GM19455 (cell line): Measurements from ENCODE around the gene MLLT10.

Source experiments
- ATAC-seq: cut with Tn5 transposase; IDR thresholded peaks from one replicate; pipeline ENCODE4 v1.9.1; 2021; ENCODE audit not compliant: unreplicated experiment

Gene MLLT10

DNA sequence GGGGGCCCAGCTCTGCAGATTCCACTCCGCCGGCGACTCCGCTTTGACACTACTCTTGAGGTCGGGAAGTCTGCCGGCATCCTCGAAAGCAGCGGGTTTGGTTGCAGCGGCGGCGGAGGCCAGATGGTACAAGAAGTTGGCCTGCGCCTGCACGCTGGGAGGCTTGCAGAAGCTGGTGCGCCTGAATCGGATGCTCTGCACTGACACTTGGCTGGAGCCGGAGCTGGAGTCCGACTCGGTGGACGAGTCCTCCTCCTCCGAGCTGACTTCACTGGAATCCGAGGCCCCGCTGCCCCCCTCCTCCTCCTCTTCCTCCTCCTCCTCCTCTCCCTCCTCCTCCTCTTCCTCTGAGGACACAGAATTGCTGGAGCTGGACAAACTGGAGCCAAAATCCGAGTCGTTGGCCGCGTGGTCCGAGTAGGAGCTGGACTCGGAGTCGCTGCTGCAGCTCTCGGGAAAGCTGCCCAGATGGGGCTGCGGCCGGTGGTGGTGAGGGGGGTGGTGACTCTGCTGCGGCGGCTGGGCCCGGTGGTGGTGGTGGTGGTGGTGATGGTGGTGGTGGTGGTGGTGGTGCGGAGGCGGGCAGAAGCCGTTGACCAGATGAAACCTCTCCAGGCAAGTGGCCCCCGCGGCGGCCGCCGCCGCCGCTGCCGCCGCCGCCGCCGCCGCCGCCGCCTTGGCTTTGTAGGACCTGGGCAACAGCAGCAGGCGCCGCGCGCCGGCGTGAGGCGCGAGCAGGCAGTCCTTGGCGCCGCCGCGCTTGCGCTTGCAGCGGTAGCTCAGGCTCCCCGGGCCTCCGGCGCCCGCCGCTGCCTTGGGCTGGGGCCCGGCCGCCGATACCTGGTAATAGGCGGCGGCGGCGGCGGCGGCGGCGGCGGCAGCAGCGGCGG, 17.5 kb upstream of the MLLT10 start:
- ATAC-seq, result peak; percentile 67

DNA sequence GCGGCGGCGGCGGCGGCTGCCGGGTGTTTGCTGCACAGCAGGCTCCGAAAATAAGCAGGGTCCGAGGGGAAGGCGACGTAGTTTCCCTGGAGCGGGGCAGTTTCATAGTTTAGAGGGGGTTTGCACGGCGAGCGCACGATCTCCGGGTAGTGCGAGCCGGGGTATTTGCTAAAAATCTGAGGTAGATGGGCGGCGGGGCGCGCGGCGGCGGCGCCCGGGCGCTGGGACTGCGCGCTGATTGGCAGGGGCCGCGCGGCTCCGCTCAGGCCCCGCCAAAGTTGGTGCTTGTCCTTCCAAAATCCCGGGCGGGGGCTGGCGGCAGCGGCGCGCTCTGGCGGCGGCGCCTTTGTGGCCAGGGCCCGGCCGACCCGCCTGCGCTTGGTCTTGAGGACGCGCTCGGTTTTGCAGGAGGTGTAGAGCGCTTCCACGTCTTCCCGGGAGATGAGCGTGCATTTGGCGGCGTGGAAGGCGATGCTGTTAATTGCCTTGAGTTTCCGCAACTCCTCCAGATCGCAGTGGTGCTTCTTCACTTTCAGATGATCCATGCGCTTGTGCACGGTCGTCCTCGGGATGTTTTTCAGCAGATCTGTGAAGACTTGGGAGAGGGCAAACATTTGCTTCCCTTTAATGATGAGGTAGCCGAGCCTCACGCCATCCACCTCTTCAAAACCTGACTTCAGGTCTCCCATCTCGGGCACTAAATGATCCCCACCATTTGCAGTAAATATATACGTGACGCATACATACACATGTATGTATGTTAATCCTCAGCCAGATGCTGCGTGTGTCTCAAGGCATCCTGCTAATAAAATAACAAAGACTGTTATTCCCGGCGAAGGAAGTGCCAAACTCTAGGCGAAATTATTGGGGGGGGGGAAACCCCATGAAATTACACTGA, 16.6 kb upstream of the MLLT10 start:
- ATAC-seq, result peak; percentile 80

DNA sequence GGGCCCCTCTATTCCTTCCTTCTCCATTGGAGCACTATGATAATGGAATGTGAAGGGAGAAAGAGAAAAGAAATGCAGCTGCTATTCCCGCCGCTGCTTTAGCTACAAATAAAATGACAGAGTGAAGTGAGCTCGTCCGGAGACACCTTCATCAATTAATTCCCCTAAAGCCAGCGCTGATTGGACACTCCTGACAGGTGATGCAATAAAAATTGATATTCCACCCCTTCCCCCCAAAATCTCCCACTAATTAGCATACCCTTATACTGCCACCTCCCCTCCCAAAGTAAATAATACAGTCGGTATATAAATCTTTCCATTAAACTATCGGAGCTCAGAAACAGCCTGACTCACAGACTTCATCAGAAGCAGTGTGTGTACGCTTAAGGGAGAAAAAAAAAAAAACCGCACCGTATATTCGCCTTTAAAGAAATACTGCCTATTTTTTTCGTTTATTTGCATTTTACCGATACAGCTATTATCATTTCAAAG, 15.8 kb upstream of the MLLT10 start:
- ATAC-seq, result no peak

DNA sequence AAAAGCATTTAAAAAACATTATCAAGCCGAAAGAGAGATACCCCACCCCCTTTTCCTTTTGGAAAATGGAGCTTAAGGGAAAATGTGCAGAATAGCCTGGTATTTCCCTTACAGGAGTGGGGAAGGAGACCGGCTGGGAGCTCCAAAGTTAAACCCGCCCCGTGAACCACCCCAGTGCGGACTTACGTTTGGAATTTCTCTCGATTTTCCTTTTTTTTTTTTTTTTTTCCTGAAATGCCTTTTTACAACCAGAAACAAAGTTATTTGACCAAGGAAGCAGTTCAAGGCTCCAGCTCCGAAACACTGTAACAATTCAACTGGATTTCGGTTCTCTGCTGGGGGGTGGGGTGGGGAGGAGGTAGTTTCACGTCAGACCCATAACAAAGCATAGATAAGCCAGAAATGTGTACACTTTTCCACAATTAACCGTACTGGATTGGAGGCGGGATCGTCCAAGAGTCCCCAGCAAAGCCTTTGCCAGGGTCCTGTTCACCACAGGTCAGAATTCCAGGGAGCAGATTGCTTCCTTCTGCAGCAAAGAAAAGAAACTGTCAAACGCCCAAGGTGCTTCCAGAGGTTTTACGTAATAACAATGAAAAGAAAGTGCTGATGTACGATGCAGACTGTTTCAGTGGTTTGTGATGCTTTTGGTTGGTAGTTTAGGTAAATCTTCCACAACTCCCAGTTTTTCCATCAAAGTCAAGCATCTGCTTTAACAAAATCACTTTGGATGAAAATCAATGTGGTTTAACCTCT, 15.2 kb upstream of the MLLT10 start:
- no peak for ATAC-seq

DNA sequence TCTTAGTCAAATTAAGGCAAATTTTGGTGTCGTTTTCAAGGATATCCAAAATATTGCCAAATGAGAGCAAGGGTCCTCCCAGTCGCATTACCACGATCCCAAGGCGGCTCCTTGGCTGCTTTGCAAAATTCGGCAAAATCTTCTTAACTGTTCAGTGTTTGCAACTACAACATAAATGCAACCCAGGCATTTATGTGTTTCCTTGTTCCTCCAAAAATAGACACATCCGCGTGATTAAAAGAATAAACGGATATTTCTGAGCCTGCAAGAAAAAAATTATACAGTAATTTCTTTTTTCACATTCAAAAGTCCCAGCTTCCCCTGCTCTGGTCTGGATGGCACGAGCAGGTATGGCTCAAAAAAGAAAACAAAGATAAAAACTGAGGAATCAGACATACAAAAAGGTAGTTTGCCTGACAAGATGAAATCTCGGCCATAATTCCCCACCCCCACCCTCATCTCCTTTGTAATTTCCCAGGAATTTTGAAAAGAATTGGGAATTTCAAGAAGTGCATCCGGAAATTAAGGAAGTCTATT, 14.6 kb upstream of the MLLT10 start:
- no peak for ATAC-seq

DNA sequence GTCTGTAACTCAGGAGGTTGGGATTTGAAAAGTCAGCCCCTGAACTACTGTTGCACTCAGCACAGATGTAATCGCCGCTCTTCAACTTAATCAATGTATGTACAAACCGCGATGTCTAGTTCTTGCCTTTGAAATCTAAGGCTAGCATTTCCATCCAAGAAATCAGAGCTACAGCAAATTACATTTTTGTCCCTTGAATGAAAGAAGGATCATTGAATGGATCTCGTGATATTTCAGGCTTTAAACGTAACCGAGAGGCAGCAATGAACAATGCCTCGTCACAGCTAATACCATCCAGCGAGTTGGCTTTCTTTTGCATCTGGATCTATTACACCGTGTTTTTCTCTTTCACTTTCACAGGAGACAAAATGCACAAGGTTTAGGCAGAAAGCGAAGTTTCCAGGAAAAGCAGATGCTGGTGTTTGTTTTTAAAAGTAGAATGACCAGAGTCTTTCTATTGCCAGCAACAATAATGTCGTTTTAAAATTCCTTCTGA, 14.0 kb upstream of the MLLT10 start:
- no peak for ATAC-seq

DNA sequence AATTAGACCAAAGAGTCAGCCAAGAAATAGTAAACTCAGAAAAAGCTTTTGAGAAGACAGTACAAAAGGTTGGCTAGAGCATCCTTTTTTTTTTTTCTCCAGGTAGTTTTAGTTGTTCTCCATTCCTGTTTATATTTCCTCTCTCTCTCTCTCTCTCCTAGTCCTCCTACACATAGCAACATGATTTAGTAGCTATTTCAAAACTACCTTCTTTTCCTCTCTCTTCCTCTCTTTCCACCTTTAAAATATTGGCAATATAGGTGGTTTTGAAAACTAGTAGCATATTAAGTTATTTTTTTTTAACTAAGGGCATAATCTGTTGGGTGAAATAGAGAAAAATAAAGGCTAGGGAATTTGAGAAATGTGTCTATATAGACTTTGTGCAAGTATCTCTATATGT, 13.5 kb upstream of the MLLT10 start:
- ATAC-seq, result no peak

DNA sequence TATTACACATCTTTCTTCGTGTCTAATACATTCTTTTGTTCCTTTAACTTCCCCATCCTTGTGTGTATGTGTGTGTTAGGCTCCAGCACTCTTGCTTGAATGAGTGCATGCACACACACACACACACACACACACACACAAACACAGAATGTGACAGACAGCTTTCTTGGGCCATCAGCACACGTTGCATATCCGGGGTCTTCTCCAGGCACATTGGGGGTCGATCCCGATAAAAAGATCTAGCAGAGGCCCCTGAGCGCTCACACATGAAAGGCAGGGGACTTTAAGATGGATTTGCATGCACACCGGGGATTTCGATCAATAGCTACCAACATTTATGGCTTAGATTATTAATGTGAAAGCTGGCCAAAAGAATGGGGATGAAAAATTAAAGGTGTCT, 13.1 kb upstream of the MLLT10 start:
- no peak for ATAC-seq

DNA sequence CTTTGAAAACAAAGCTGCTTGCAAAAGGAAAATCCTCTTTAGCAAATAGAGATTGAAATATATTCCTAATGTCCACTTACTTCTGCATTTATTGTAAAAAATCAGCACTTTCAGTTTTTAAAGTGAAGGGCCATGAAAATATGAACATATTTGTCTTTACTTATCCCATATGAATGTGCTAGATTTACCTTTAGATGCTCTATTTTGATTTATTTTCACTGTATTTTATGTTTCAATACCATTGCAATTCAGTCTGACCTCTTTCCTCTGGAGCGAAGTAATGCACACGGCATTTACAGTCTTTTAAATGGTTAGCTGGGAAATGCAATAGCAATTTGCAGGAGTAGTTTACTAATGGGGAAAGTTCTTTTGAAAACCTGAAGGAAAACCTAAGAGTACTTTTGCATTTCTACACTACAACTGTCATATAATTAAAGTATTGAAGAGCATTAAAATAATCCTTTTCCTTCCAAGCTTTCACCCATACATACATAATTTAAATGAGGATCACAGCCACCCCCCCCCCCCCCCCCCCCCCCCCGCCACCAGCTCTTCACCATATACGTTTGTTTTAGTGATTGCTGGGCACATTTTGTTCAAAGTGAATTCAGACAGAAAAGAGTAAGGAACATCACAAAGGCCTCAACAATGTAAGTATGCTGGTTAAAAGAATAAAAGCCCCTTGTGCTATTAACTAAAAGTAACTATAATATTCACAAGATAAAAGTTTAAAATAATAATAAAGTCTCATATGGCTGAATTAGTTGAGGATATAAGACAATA, 12.1 kb upstream of the MLLT10 start:
- no peak for ATAC-seq

DNA sequence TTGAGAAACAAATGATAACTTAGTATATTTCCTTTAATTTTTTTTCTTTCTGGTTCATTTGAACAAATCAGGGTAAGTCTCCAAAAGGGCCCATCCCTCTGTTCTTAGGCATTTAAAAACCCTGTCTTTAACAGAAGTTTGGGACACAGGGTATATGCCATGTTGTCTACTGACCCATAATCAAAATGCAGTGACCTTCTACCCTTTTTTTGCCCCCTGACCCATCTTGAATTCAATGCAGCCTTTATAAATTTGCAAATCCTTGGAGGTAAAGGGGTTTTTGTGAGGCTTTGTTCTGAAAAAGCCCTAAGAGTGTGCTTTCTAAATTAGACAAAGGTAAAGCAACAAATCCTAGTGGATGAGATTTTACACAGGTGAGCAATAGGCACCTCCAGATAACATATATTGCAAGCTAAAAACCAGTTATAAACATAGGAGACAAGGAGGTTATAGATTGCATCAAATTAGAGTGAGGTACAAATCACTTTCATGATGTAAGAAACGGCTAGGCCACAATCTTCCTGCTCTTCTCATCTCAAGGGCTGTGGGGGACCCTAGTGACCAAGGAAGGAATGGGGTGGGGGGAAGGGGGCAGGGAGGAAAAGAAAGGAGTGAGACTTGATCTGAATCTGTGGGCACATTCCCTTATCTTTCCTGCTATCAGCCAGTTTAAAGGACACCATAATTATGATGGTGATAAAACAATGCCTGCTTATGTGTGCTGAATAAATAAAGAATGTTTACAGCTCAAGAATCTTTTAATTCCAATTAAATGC, 11.2 kb upstream of the MLLT10 start:
- ATAC-seq, result no peak

DNA sequence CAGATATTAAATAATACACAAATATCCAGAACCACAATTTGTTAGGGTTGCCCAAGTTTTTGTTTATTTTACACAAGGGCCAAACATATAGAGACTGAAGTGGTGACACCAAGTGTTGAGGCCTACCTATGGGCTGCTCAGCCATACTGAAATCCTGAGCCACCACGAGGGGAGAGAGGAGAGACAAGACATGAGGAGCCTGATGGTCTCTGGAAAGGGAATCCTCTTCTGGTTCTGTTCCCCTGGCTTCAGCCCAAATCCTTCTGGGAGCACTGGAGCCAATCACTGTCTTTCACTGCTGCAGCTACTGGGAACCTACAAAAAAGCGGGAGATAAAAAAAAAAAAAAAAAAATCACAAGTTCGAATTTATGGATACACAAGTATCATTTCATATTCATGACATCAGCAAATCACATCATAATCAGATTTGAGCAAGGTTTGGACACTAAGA, 10.4 kb upstream of the MLLT10 start:
- ATAC-seq, result no peak

DNA sequence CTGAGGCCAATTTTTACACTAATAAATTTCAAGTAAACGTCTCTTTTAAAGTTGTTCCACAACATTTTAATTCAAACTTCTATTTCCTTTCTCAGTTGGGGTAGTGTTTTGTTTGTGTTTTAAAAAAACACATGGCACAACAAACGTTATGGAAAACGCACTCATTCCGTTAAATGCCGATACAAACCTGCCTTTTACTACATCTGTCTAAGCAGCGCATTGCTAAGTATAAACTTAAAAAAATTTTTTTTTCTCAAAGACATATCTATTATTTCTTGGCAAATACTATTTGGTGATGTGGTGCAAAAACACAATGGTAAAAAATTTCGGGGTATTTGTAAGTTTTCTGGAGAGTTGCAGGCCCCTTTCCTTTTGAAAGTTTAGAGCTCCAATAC, 9.9 kb upstream of the MLLT10 start:
- no peak for ATAC-seq

DNA sequence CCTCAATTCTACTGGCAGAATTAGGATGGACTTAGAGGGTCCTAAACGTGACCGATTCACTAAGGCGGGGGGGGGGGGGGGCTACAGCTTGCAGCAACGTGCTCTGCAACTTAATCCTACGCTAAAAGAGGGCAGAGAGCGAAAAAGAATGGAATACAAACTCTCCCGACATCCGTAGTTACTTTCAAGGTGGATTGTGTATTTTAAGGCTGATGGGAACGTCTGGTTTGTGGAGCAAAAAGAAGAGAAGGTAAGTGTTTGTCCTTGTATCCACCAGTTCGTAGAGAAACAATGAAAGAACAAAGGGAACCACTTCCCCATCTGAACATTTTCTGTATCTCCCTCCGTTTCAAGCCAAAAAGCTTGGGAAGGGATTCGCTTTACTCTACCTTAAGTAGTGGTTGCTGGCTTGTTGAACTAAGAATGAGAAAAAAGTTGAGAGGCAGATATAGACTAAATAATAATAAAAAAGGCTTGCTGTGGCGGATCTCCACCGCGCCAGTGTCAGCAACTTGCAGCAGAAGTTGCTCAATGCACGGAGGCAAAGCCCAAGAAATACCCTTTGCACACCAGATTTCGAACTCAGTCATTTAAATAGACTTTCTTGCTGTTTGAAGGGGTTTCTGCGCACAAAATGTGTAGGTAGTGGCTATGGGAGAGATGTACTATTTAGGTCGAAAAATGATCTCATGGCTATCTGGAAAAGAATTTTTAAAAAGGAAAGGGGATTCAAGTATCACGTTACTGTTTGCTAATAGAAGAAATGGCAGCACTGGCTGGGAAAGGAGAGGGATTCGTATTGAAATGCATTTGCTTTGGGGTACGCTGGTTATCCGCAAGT, 9.3 kb upstream of the MLLT10 start:
- ATAC-seq, result no peak

DNA sequence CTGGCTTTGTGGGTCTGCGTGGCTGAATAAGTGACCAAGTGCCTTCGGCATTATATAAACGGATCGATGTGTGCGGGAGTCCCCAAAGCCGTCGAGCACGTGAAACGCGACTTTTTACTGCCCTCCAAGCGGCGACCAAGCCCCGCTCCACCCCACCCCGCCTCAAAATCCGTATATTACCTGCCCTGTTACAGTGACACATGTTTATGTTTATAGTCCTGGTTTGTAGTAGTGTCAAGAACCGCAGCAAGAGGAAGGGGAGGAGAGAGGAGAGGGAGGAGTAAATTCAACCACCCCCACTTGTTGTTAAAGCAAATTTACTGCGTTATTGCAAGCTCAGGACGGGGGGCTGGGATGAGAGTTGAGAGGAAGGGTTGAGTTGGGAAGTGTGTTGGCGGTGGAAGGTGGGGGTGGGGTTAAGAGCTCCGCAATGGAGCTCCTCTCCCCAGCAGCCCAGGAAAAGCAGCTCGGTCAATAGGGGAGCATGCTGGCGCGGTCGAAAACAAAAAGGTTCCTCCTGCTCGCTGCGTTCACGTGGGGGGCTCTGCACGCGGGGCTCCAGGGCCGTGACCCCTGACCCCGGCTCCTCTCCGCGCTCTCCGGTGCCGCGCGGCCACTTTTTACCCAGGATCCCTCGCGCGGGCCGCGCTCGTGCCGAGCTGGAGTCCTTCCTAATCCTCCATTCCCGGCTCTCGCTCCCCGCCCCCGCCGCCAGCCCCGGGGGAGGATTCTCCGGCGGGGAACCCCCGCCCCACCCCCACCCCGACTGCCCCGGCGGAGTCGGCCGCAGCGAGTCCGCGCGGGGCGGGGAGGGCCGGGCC, 8.5 kb upstream of the MLLT10 start, which contains the start of gene SKIDA1:
SKIDA1 (minus strand) TSS at position 316 of the 821 bp plus-strand sequence. CDS start 7,860 bp downstream, outside the sequence.
- ATAC-seq, result peak; percentile 65

DNA sequence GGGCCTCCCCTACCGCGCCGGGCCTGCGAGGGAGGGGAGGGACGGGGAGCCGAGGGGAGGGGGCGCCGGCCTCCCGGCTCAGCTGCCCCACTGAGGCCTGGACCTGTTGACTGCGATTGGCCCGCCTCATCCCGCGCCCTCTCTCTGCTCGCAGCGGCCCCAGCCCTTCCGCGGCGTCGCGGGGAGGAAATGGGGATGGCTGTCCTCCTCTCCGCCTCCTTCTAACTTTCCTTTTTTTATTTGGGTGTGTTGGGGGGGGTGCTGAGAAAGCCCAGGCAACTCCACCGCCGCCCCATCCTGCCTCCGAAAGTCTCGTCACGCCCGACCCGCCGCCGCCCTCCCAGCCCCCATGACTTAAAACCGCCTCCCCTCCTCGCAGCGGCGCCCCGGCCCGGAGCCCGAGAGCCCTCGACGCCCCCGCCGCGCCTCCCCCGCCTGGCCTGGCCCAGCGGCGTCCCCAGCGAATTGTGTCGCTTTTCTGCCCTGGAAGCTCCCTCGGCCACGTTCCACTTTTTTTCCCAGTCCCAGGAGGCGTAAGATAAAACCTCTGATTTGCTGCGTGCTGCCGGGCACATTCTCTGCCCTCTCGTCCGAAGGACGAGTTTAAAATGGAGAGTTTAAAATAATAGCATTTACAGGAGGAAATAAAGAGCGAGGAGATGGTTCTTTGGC, 7.7 kb upstream of the MLLT10 start:
- peak; percentile 48 for ATAC-seq

DNA sequence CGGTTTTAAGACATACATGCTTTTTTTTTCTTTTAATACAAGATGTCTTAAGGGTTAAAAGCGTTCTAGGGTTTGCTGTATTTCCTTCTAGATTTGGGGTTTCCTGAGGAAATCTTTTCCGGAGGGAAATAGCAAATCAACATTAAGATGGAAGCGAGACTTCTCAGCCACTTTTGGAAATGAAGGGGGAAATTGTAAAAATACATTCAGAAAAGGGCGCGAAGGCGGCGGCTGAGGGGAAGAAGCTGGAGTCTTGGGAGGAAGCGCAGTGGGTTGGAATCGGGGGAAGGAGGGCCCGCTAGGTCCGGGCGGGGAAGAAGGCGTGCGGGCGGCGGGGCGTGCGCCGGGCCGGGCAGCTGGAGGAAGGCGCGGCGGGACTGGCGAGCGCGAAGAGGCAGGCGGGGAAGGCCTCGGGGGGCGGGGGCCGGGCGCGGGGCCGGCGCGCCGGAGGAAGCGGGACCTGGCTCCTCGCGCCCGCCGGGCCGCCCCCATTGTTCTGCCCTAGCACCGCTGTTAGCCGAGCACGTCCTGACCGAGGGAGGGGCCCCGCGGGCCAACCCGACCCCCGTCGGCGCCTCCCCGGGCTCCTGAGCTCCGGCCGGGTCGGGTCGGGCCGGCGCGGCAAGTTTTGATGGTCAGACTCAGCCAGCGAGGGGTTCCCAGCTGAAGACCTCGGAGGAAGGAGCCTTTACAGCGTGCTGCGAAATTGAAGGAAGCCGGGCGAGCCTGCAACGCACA, 7.0 kb upstream of the MLLT10 start:
- ATAC-seq, result no peak
